Skin epidermis (tissue), 12 donors: ENCODE data around the gene FAM210B.
"Not testable (repeated sequence)": the region's sequence is repeated elsewhere in the genome, so short reads cannot be mapped to it uniquely, and the experiment has no call there.

Experiments
- H3K27ac ChIP-seq, 21 experiments: fragments of 200-600 bp; sonication (generic) in 11 of 21; one replicate each; pipeline ENCODE4 v1.5.0; 2020; ENCODE audit warnings: mild to moderate bottlenecking in 3 of 21, inconsistent platforms in 2 of 21, moderate library complexity in 2 of 21
- H3K4me3 ChIP-seq, 7 experiments: fragments of 200-600 bp; sonication (generic) in 2 of 7; one replicate each; pipeline ENCODE4 v1.5.0; 2020; ENCODE audit warnings: inconsistent platforms in 2 of 7, mild to moderate bottlenecking in 2 of 7, moderate library complexity in 1 of 7

Gene FAM210B, protein sequence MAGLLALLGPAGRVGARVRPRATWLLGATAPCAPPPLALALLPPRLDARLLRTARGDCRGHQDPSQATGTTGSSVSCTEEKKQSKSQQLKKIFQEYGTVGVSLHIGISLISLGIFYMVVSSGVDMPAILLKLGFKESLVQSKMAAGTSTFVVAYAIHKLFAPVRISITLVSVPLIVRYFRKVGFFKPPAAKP

GRCh38 chr20:56358600-56359211 lies at the start of gene FAM210B:
TSS of gene FAM210B (plus strand) at chr20:56358974. CDS start at chr20:56359006, 32 bp downstream.
- Histone ChIP-seq H3K27ac (peak within 1 kb of the TSS; percentile 37 to 94 (median 82)), H3K4me3 (peak within 1 kb of the TSS; percentile 75 to 96 (median 88))

DNA sequence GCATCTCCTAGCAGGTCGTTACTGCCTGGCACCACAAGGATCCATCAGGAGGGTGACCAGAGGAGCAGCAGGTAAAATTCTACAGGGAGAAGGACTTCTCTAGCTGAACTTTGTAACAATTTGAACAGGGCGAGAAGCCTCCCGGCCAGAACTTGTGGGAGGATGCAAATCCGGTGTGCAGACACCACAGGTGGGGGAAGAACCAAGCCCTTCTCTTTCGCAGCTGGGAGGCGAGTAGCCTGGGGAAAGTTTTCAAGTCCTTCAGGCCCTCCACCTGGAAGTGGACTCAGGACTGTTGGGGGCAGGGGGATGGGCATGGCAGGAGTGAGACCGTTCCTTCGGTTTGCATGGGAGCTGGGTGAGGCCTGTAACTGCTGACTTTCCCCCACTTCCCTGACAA lies 42.7 kb upstream of the FAM210B start:
- H3K27ac ChIP-seq = no peak overlapping the region
- no peak overlapping the region for H3K4me3 ChIP-seq

- Histone ChIP-seq H3K27ac (no peak overlapping the region), H3K4me3 (no peak overlapping the region)
Measured at GRCh38 chr20:56316483-56316882, 42.3 kb upstream of the FAM210B start.

- no peak overlapping the region for H3K4me3 ChIP-seq
- H3K27ac ChIP-seq = peak overlapping the region in 2 of 21 experiments; percentile 11 to 37
Measured at GRCh38 chr20:56322681-56323080, 36.1 kb upstream of the FAM210B start.

DNA sequence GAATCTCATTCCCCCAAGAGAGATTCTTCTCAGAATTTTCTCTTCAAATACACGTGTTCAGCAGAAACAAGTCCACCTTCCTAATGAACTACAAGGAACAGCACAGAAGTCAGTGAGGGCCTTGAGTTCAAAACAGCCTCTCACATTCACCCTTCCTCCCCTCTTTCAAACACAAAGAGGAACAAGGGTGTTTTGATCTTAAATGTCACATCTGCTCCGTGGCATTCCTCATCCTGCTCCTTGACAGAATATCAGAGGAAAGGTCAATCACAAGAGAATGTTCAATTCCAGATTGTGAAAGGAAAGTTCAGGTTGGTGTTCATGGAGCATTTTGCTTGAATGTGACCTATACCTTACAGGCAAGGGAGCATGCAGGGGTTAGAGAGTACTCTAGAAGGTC lies 35.6 kb upstream of the FAM210B start:
- no peak overlapping the region for H3K4me3 ChIP-seq
- H3K27ac ChIP-seq = peak overlapping the region in 2 of 21 experiments; percentile 11 to 37

GRCh38 chr20:56323656-56324055 lies 35.1 kb upstream of the FAM210B start:
- no peak overlapping the region for H3K4me3 ChIP-seq
- peak overlapping the region in 2 of 21 experiments; percentile 11 to 37 for H3K27ac ChIP-seq

- no peak overlapping the region for H3K27ac ChIP-seq
Measured at GRCh38 chr20:56324806-56325205, 34.0 kb upstream of the FAM210B start.

GRCh38 chr20:56328861-56329260 lies 29.9 kb upstream of the FAM210B start:
- no peak overlapping the region for H3K27ac ChIP-seq

More at GRCh38 chr20:56324806-56325205, 34.0 kb upstream of the FAM210B start:
- H3K4me3 ChIP-seq = no peak overlapping the region

DNA sequence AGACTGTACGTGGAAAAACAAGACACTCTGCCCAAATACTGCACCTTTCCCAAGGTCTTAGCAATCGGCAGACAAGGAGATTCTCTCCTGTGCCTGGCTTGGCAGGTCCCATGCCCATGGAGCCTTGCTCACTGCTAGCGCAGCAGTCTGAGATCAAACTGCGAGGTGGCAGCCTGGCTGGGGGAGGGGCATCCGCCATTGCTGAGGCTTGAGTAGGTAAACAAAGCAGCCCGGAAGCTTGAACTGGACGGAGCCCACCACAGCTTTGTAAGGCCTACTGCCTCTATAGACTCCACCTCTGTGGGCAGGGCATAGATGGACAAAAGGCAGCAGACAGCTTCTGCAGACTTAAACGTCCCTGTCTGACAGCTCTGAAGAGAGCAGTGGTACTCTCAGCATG lies 22.1 kb upstream of the FAM210B start:
- H3K4me3 ChIP-seq, H3K27ac ChIP-seq: not testable (repeated sequence)

More at GRCh38 chr20:56328861-56329260, 29.9 kb upstream of the FAM210B start:
- no peak overlapping the region for H3K4me3 ChIP-seq

GRCh38 chr20:56342783-56343182 lies 16.0 kb upstream of the FAM210B start:
- Histone ChIP-seq H3K27ac (no peak overlapping the region), H3K4me3 (no peak overlapping the region)

DNA sequence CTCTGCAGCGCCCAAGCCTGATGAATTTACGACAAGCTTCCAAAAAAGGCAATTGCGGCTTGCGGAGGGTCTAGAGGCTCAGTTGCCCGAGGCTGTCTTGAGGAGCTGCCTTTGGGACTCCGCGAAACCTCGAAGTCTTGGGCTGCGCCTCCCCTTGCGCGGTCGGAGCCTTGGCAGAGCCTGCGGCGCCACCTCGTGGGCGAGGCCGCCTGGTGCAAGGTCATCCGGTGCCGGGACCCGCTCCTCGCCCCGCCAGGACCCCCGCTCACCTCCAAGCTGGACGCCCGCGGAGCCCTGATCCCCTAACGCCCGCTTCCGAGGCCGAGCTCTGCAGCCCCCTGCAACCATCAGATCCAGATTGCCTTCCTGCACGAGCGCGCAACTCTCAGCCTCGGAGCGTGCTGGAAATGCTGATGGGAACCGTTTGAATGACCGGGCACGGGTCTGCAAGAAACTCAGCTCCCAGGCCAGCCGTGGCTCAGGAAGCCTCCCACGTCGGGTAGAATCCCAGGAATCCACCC lies 14.9 kb upstream of the FAM210B start:
- H3K27ac ChIP-seq = no peak overlapping the region
- H3K4me3 ChIP-seq = no peak overlapping the region

DNA sequence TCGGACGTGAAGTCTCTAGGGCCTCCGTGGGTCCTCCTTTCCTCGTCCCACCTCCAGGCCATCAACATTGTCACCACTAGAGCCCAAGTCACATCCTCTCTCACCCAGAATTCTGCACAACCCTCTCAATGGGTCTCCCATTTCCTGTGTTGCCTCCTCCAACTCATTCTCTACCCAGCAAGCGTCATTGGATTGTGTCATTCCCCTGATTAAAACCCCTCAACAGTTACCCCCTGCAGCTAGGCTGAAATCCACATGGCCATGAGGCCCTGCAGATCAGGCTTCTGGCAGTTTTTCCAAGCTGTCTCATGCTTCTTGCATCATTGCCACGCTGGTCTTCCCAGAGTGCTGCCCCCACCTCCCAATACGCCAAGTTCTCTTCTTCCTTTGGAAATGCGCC lies 12.9 kb upstream of the FAM210B start:
- Histone ChIP-seq H3K4me3 (no peak overlapping the region), H3K27ac (no peak overlapping the region)

GRCh38 chr20:56347628-56348304 lies 11.0 kb upstream of the FAM210B start:
- H3K4me3 ChIP-seq = no peak overlapping the region
- no peak overlapping the region for H3K27ac ChIP-seq

DNA sequence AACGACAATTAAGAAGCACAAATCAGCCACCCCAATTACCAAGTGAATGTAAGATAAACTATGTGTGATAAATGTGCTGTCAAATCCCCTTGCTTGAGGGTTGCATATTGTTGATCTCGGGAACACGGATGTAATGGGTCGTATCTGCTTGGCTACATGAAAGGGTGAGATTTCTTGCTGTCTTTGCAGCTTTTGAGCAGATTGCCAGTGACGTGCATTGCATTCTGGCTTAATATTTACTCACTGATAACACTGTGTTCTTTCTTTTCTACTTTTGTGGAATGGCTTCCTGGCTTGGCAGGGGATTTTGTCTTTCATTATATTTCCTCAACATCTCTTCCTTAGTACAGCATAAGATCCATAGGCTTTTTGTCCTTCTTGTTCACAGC lies 10.5 kb upstream of the FAM210B start:
- Histone ChIP-seq H3K27ac (no peak overlapping the region), H3K4me3 (no peak overlapping the region)

DNA sequence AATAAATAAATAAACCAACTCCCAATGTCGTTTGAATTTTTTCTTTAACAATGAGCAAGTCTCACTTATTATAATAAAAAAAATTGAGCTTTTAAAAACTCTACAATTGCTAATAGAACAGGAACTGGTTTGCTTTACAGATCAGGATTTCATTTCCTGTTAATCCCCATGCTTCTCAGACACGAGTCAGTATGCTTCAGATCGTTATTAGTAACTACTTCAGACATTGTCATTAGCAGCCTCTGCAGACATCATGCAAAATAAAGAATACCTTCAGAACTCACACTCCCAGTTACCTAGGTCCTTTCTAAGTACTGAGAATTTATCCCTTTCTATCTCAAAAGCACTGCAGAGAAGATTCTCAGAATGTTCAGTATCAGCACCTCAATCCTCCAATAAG lies 10.0 kb upstream of the FAM210B start:
- no peak overlapping the region for H3K27ac ChIP-seq
- no peak overlapping the region for H3K4me3 ChIP-seq

DNA sequence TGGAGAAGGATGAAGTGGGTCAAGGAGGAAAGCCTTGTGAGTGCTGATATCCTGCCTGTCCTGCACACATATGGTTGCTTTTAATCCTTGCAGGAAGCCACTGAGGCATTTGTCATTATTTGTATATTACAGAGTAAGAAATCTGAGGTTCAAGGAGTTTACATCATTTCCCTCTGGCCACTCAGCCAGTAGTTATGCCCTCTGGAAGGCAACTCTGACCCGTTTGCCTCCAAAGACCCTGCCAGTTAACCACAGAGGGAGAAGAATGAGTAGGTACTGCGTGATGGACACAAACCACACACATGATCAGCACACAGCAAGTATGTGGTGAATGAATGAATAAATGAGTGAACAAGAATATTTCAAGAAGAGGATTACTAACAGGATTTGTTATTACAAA lies 7.9 kb upstream of the FAM210B start:
- H3K4me3 ChIP-seq = no peak overlapping the region
- H3K27ac ChIP-seq = no peak overlapping the region

- Histone ChIP-seq H3K27ac (peak overlapping the region in 4 of 21 experiments; percentile 0 to 54 (median 43)), H3K4me3 (no peak overlapping the region)
Measured at GRCh38 chr20:56352345-56353055, 6.3 kb upstream of the FAM210B start.

GRCh38 chr20:56353356-56353755 lies 5.4 kb upstream of the FAM210B start:
- H3K27ac ChIP-seq = no peak overlapping the region
- no peak overlapping the region for H3K4me3 ChIP-seq

DNA sequence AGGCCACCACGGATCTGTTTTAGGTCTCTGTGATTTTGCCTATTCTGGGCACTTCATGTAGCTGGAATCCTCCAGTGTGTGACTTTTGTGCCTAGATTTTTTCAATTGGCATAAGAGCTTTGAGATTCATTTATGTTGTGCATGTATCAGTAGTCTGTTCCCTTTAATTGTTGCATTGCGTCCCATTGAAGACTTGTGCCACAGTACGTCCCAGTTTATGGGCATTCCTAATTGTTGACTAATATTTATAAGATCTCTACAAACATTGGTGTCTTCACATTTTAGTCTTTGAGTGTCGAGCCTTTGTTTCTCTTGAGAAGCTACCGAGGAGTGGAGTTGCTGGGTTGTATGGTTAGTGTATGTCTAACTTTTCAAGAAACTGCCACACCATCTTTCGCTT lies 704 bp upstream of the FAM210B start:
- peak overlapping the region in 2 of 7 experiments; percentile 77 to 96 for H3K4me3 ChIP-seq
- H3K27ac ChIP-seq = no peak overlapping the region
